Stimulated activated CD8-positive, alpha-beta memory T cell treated with anti-CD3 and anti-CD28 coated beads, Interleukin-7, amount 100 ng/mL, for 48 hours (primary cell): ENCODE measurements around the gene SEC14L6.

ENCODE experiments used
- DNase-seq, 2 donors: peaks; one replicate each; pipeline ENCODE4 v3.0.0-alpha.2; 2020; ENCODE audit warnings: low read depth in 1 of 2; ENCODE audit errors: extremely low read depth in 1 of 2

Gene SEC14L6

GRCh38 chr22:30500628-30501027 is 45.9 kb downstream of the SEC14L6 start:
- no peak for DNase-seq

- no peak for DNase-seq
Observed at GRCh38 chr22:30497466-30498150, 48.9 kb downstream of the SEC14L6 start.

GRCh38 chr22:30495041-30495784 is 51.3 kb downstream of the SEC14L6 start:
- DNase-seq, result no peak

GRCh38 chr22:30492144-30492543 is 54.4 kb downstream of the SEC14L6 start:
- DNase-seq, result no peak

- DNase-seq, result no peak
Observed at GRCh38 chr22:30491381-30491780, 55.2 kb downstream of the SEC14L6 start.

GRCh38 chr22:30490399-30490798 is 56.1 kb downstream of the SEC14L6 start:
- no peak for DNase-seq

- no peak for DNase-seq
Observed at GRCh38 chr22:30488121-30488520, 58.4 kb downstream of the SEC14L6 start.

GRCh38 chr22:30486661-30487115 is 59.9 kb downstream of the SEC14L6 start:
- no peak for DNase-seq

- no peak for DNase-seq
Observed at GRCh38 chr22:30486118-30486517, 60.4 kb downstream of the SEC14L6 start.

- peak; percentile 50 for DNase-seq
Observed at GRCh38 chr22:30485362-30485988, 61.1 kb downstream of the SEC14L6 start.

GRCh38 chr22:30483169-30483568 is 63.4 kb downstream of the SEC14L6 start:
- DNase-seq, result no peak

GRCh38 chr22:30481711-30482110 is 64.8 kb downstream of the SEC14L6 start:
- no peak for DNase-seq

GRCh38 chr22:30479981-30480380 is 66.6 kb downstream of the SEC14L6 start:
- no peak for DNase-seq

- no peak for DNase-seq
Observed at GRCh38 chr22:30474683-30475424, 71.7 kb downstream of the SEC14L6 start.

- DNase-seq, result no peak
Observed at GRCh38 chr22:30474121-30474520, 72.4 kb downstream of the SEC14L6 start.

GRCh38 chr22:30472994-30473720 is 73.4 kb downstream of the SEC14L6 start:
- DNase-seq, result no peak
